OCI-LY7 (cell line): ENCODE measurements around the gene GRIN3A. TPM values are rescaled to one million over a fixed set of nuclear protein-coding genes. Genes with fewer than 3 reads are reported as not detected.

Source experiments
- BruUV-seq: library from RNA; stranded (reverse); fragments of 400-500 nt; replicated peaks from 2 replicates; lab custom pipeline; 2021; lab: Mats Ljungman, UMichigan
- CTCF ChIA-PET: fragments of 300-600 bp; sonication (Branson Sonifier 250); formaldehyde crosslinking; loops from one replicate; lab custom pipeline; 2022; ENCODE audit warnings: antibody characterized with exemption; ENCODE audit not compliant: unreplicated experiment; lab: Charles Lee
- POLR2A ChIA-PET: fragments of 300-600 bp; sonication (Branson Sonifier 250); formaldehyde crosslinking; loops from one replicate; lab custom pipeline; 2022; ENCODE audit warnings: antibody characterized with exemption; lab: Charles Lee
- DNase-seq: peaks from one replicate; pipeline ENCODE4 v3.0.0-alpha.2; 2015; ENCODE audit warnings: low spot score
- H2AFZ ChIP-seq: fragments of 200-600 bp; sonication (generic), shearing (Covaris generic); 2 replicates; pipeline ENCODE4 v1.6.1; 2014; ENCODE audit warnings: mild to moderate bottlenecking, antibody characterized with exemption, low read length, moderate library complexity
- H3K27ac ChIP-seq: fragments of 200-600 bp; sonication (generic); 2 replicates; pipeline ENCODE4 v1.5.1; 2014; ENCODE audit warnings: mixed run types, low read depth, mild to moderate bottlenecking, moderate library complexity, low read length, inconsistent platforms; ENCODE audit not compliant: poor library complexity, severe bottlenecking
- H3K36me3 ChIP-seq: fragments of 200-600 bp; sonication (generic); 2 replicates; pipeline ENCODE4 v1.6.1; 2014; ENCODE audit warnings: mild to moderate bottlenecking, antibody characterized with exemption, low read length, moderate library complexity, mixed read lengths; ENCODE audit not compliant: insufficient read depth
- H3K4me1 ChIP-seq: fragments of 200-600 bp; sonication (generic); 2 replicates; pipeline ENCODE4 v1.5.1; 2014; ENCODE audit warnings: mild to moderate bottlenecking, low read length; ENCODE audit not compliant: insufficient read depth, poor library complexity, severe bottlenecking
- H3K4me2 ChIP-seq: fragments of 200-600 bp; sonication (generic); 2 replicates; pipeline ENCODE4 v1.6.1; 2014; ENCODE audit warnings: mild to moderate bottlenecking, low read length
- H3K4me3 ChIP-seq: fragments of 200-600 bp; sonication (generic); 2 replicates; pipeline ENCODE4 v1.5.1; 2014; ENCODE audit warnings: mild to moderate bottlenecking, low read depth, low read length; ENCODE audit not compliant: poor library complexity, severe bottlenecking
- H3K79me2 ChIP-seq: fragments of 200-600 bp; sonication (generic); 2 replicates; pipeline ENCODE4 v1.6.1; 2016; ENCODE audit warnings: low read depth, mild to moderate bottlenecking, low read length, moderate library complexity, mixed read lengths; ENCODE audit not compliant: insufficient read depth
- H3K9me2 ChIP-seq: fragments of 200-600 bp; sonication (generic); 2 replicates; pipeline ENCODE4 v1.6.1; 2016; ENCODE audit warnings: mild to moderate bottlenecking, low read length, mixed read lengths; ENCODE audit not compliant: insufficient read depth
- H3K9me3 ChIP-seq: fragments of 200-600 bp; sonication (generic); 2 replicates; pipeline ENCODE4 v1.6.1; 2014; ENCODE audit warnings: mild to moderate bottlenecking, mixed run types, low read length, mixed read lengths
- H4K20me1 ChIP-seq: fragments of 200-600 bp; sonication (generic); 2 replicates; pipeline ENCODE4 v1.6.1; 2014; ENCODE audit warnings: mild to moderate bottlenecking, antibody characterized with exemption, low read length, moderate library complexity, mixed read lengths; ENCODE audit not compliant: insufficient read depth
- CTCF ChIP-seq: fragments of 200-600 bp; sonication (generic); conservative IDR thresholded peaks from 2 replicates; pipeline ENCODE4 v1.5.1; 2014; ENCODE audit warnings: mild to moderate bottlenecking, antibody characterized with exemption, low read length, moderate library complexity, mixed read lengths
- EZH2phosphoT487 ChIP-seq: fragments of 200-600 bp; sonication (generic); IDR thresholded peaks from 2 replicates; pipeline ENCODE4 v1.6.1; 2018; ENCODE audit warnings: low read depth, borderline replicate concordance, mild to moderate bottlenecking, mixed run types, antibody characterized with exemption, low read length, moderate library complexity, mixed read lengths
- intact Hi-C: fragments of 100-400 bp; cut with micrococcal nuclease; formaldehyde crosslinking; loops from one replicate; pipeline ENCODE4 v1.10.0; 2022; ENCODE audit not compliant: unreplicated experiment
- total RNA-seq, 2 experiments: library from RNA; depleted of rRNA in 1 of 2; stranded (reverse); fragments of >200 nt in 1 of 2; shearing (Covaris generic) in 1 of 2; gene quantifications; 2 replicates each; pipeline ENCODE4 v1.2.3, GENCODE V29; 2014 to 2022

GRIN3A gene
- total RNA-seq, 2 experiments from 2014 or later = not detected

- H3K4me2 ChIP-seq = no peak overlapping the region
- CTCF ChIA-PET = no interaction called here
- BruUV-seq = no TSS peak
Measured at GRCh38 chr9:101737165-101737704, 1.2 kb downstream of the GRIN3A start.

GRCh38 chr9:101736717-101737116 is 1.7 kb downstream of the GRIN3A start:
- no TSS peak for BruUV-seq
- TF ChIP-seq CTCF = no peak
- TF ChIP-seq EZH2phosphoT487 = no peak

More at GRCh38 chr9:101737165-101737704, 1.2 kb downstream of the GRIN3A start:
- Histone ChIP-seq H4K20me1 (no peaks in the 10 kb centered on the region), H3K9me2 (no peaks in the 10 kb centered on the region), H3K4me3 (no peak overlapping the region), H3K9me3 (no peaks in the 10 kb centered on the region), H3K79me2 (no peaks in the 10 kb centered on the region), H3K27ac (no peak overlapping the region), H3K36me3 (no peaks in the 10 kb centered on the region), H2AFZ (no peak overlapping the region), H3K4me1 (no peaks in the 10 kb centered on the region)
- intact Hi-C loops = no loop called here
- TF ChIP-seq EZH2phosphoT487 = no peak
- TF ChIP-seq CTCF = no peak
- POLR2A ChIA-PET = no interaction called here
- no peak for DNase-seq

GRCh38 chr9:101731429-101731828 is 7.0 kb downstream of the GRIN3A start:
- Histone ChIP-seq H4K20me1 (no peaks in the 10 kb centered on the region), H3K79me2 (no peaks in the 10 kb centered on the region), H3K4me3 (no peak overlapping the region), H3K4me2 (no peak overlapping the region), H2AFZ (no peak overlapping the region), H3K9me2 (no peaks in the 10 kb centered on the region), H3K27ac (no peak overlapping the region), H3K36me3 (no peaks in the 10 kb centered on the region), H3K4me1 (no peaks in the 10 kb centered on the region), H3K9me3 (no peaks in the 10 kb centered on the region)
- intact Hi-C loops = no loop called here
- DNase-seq = no peak
- no TSS peak for BruUV-seq
- ChIA-PET POLR2A (interaction anchor here (0.6 to 0.7 kb wide), 3 partner anchors 9 to 1098 kb away, joined by 3 read pairs; no protein-coding TSS in a partner anchor), CTCF (no interaction called here)
- TF ChIP-seq EZH2phosphoT487 (no peak), CTCF (no peak)

More at GRCh38 chr9:101736717-101737116, 1.7 kb downstream of the GRIN3A start:
- ChIA-PET POLR2A (interaction anchor here (1.1 kb wide), 1 partner anchor 8 kb away, joined by 4 read pairs; no protein-coding TSS in a partner anchor), CTCF (no interaction called here)
- Histone ChIP-seq H2AFZ (no peak overlapping the region), H3K4me2 (no peak overlapping the region), H3K4me3 (no peak overlapping the region), H3K4me1 (no peaks in the 10 kb centered on the region), H4K20me1 (no peaks in the 10 kb centered on the region), H3K27ac (no peak overlapping the region), H3K9me3 (no peaks in the 10 kb centered on the region), H3K79me2 (no peaks in the 10 kb centered on the region), H3K9me2 (no peaks in the 10 kb centered on the region), H3K36me3 (no peaks in the 10 kb centered on the region)
- no peak for DNase-seq
- intact Hi-C loops = no loop called here
